GM18951 (cell line): ENCODE results near the gene MALAT1.

Source experiments
- POLR2A ChIP-seq: IDR thresholded peaks from 4 replicates; pipeline ENCODE4 v1.6.1; 2011; ENCODE audit warnings: mild to moderate bottlenecking; ENCODE audit not compliant: insufficient read length, insufficient read depth; ENCODE audit errors: extremely low read depth
- in situ Hi-C: fragments of 300-500 bp; cut with MboI; formaldehyde crosslinking; loops from one replicate; pipeline ENCODE4 v1.12.0; 2022; ENCODE audit warnings: low sequenced_read_pairs, mixed read lengths, inconsistent platforms; ENCODE audit not compliant: unreplicated experiment

Gene MALAT1

DNA sequence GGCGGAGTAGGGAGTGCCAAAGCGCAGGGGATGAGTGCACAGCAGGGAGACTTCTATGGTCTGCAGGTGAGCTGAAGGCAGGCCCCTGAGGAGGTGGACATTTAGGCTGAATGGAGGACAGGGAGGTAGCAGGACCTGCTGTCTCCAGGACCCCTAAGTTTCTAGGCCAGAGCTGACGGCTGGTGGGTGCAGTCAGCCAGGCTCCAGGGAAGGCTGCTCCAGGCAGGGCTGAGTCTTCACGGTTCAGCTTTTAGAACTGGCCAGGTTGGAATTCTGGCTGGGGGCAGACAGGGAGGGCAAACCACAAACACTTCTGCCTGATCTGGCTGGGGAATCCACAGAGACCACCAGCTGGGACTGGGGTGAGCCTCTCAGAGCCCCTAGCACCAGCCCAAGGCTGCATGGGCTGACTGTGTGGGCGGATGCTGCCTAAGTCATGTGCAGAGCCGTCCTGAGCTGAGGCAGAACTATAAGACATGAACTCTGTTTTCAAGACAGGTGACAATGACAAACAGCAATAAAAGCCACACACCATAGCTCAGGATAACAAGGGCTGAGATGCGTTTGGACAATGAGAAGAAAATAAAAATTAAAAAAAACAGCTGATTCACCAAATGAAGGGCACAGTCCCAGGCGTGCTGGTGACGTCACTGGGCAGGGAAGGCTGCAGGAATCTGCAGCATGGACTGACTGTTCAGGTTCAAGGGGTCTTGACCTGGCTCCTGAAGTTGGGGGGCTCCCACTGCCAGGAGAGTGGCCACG is 10.4 kb upstream of the MALAT1 start:
- in situ Hi-C loops = no loop called here
- TF ChIP-seq POLR2A = no peak

DNA sequence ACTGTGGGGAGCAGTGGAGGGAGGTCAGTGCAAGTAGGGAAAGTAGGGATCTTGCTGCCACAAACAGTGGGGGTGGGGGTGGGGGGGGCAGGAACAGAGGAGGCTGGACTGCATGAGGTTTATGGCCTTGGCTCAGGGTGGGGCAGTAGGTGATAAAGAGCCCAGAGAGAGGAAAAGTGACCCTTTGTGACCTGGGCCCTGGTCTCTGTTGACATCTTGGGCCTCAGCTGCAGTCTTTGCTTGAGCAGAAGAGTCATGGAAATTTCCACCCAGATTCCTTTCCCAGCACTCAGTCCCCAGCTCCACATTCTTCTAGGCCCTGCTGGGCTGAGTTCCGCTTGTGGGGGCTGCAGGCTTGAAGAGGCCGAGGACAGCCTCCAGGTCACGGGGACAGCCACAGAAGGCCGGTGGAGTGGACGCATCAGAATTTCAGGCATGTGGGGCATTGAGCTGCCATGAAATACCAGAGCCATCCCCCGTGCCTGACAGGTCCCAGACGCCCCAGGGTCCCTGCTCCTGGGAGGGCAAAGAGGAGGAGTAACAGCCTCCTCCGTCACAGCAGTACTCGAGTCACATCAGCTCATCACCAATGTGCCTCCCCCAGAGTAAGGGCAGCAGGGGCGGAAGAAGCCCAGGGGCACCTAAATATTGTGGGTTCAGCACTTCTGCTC is 9.7 kb upstream of the MALAT1 start:
- in situ Hi-C loops = no loop called here
- no peak for TF ChIP-seq POLR2A

DNA sequence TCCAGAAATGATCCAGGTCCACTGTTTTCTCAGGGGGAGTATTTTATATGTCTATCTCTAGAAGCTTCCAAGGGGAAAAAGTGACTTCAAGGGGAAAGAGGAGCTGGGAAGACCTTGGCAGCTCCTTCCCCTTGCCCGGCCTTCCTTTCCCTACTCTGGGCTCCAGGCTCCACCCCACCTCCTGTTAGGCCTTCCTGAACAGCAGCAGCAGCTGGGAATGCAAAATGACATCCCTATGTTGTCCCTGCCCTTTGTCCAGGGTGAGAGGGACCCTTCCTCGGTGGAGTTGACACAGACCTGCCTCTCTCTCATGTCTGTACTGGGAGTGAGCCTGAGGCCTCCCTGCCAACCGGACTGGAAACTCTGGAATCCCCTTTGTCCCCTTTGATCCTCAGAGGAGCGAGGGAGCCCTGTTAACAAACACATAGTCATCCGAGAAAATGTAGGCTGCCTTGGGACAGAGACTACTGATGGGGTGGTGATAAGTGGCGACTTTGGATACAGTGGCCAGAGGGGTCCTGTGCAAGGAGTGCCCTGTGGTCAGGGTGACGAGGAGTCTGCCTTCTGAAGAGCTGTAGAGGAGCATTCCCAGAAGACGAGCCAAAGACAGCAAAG is 9.0 kb upstream of the MALAT1 start:
- TF ChIP-seq POLR2A = no peak
- in situ Hi-C loops = no loop called here

DNA sequence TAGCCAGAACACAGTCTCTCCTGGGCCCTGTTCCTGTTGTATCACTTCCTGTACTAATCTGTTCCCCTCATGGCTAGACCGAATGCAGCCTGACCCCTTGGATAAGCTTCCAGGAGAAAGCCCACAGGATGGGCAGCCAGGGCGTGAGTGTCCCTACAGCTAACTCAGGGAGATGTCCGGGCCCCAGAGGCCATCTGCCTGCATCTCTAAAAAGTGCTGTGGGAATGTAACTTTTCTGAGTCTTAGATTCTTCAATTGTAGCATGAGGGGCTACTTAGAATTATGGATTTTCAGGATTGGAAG is 7.7 kb upstream of the MALAT1 start:
- no peak for TF ChIP-seq POLR2A
- in situ Hi-C loops = no loop called here

DNA sequence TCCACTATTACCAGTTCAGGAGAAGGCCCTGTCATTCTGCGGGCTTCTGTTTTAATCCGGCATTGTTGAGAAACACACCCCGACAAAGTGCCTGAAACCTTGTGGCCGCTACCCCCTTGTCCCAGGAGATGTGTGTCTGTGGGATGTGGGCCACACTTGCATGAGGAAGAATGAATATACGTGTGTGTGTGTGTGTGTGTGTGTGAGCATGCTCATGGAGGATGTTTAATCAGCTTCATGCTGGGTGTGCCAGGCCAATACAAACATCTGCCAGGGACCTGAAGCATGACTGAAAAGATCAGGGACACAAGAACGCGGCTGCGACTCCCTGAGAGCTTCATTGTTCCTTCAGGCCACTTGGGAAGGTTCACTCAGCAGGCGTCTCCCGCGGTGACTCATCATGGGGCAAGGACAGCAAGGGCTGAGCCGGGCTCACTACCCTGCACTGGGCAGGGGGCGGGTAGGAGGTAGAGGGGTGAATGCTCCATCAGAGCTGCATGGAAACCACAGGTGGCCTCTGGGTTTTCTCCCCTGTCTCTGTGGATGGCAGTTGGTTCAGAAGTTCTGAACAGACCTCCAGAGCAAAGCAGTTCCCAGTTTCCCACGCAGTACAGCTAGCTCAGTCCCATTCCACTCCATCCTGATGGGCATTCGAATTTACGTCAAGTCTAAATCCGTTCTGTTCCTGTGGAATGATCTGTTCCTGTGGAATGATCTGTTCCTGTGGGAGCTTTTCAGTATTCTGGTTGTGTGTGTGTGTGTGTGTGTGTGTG is 7.0 kb upstream of the MALAT1 start:
- peak; percentile 37 for TF ChIP-seq POLR2A
- in situ Hi-C loops = no loop called here

GRCh38 chr11:65492387-65492636 is 6.5 kb upstream of the MALAT1 start:
- no peak for TF ChIP-seq POLR2A
- in situ Hi-C loops = no loop called here

DNA sequence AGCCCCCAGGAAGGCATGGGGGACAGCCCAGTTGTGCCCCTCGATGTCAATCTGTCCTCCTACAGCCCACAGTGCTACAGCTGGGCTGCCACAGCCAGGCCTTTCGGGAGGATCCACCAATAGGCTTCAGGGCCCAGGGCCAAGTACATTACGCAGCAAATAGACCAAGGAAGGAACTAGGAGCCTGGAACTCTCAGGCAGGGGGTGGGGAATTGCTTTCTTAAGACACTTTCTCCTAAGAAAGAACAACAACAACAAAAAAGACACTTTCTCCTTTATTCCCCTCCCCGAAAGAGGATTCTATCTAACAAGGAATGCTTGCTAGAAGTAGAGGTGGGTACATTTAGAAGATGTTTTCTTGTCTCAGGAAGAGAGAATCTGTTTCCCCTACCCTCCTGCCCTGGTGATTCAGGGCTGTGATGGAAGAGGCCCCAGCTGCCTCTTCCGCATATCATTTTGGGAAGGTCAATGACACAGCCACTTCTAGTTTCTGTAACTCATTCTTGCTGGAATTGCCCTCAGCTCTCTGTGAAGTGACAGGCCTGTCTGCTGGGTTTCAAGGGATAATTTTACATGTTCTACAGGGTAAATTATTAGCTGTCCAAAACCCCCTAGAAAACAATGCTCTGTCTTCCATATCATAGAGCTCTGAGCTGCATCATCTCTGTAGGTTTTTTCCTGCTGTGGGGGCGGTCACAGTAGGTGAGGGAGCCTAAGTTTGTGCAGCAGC is 6.0 kb upstream of the MALAT1 start:
- TF ChIP-seq POLR2A = peak; percentile 32
- in situ Hi-C loops = no loop called here

- in situ Hi-C loops = no loop called here
- peak; percentile 34 for TF ChIP-seq POLR2A
These were observed 5.3 kb upstream of the MALAT1 start for GRCh38 chr11:65493367-65494176.

GRCh38 chr11:65496304-65497140 is 2.3 kb upstream of the MALAT1 start:
- no peak for TF ChIP-seq POLR2A
- in situ Hi-C loops = no loop called here

DNA sequence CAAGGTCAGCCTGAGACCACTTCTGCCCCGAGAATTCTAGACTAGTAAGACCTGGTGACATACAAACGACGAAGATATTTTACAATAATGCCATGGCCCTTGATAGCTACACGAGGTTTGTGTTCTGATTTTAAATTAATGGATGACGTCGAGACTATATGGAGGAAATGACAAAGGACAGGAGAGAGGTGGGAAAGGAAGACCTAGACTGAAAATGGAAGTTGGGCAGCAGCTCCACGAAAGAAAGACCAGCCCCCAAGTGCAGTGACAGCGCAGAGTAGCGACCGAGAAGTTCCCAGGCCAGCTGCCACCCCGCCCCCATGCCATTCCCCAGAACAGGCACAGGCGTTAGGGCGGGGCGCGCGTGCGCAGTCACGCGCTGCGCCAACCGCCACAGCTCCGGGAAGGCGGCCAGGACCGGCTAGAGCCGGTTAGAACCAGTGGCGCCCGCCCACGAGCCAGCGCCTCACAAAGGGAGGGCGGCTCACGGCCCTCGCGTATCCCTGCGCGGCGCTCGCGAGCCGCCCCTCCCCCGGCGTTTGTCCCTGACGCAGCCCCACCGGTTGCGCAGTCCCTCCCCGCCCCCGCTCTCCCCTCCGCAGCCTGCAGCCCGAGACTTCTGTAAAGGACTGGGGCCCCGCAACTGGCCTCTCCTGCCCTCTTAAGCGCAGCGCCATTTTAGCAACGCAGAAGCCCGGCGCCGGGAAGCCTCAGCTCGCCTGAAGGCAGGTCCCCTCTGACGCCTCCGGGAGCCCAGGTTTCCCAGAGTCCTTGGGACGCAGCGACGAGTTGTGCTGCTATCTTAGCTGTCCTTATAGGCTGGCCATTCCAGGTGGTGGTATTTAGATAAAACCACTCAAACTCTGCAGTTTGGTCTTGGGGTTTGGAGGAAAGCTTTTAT is 1.5 kb upstream of the MALAT1 start:
- in situ Hi-C loops = no loop called here
- TF ChIP-seq POLR2A = peak; percentile 73
